HepG2 (cell line): ENCODE data around the gene CNTN5. TPM values are rescaled to one million over a fixed set of nuclear protein-coding genes. Genes with fewer than 3 reads are reported as not detected.

Source experiments
- ATAC-seq: fragments of 200-7000 bp; cut with Tn5 transposase; 3 replicates; pipeline ENCODE4 v1.9.1; 2020; ENCODE audit warnings: mild to moderate bottlenecking, moderate library complexity
- BruUV-seq: library from RNA; stranded (reverse); fragments of 400-500 nt; replicated peaks from 2 replicates; lab custom pipeline; 2021; lab: Mats Ljungman, UMichigan
- CTCF ChIA-PET: fragments of 300-600 bp; formaldehyde crosslinking; extraction: SDS; loops from one replicate; lab custom pipeline; 2021; ENCODE audit warnings: low total read pairs, inconsistent platforms, low intra/inter-chr PET ratio; lab: Yijun Ruan, JAX
- POLR2A ChIA-PET: fragments of 350-600 bp; sonication (Branson Sonifier 250); formaldehyde crosslinking; loops from one replicate; lab custom pipeline; 2020; ENCODE audit warnings: antibody characterized with exemption, inconsistent platforms; lab: Yijun Ruan, JAX
- DNase-seq: peaks from one replicate; pipeline ENCODE4 v3.0.0-alpha.2; 2015; ENCODE audit warnings: low spot score
- FAIRE-seq: peaks from 3 replicates; lab custom pipeline; 2011; peaks lifted over from hg19 to GRCh38; lab: Jason Lieb, UNC
- H2AFZ ChIP-seq: one replicate; pipeline ENCODE4 v1.6.1; 2011; ENCODE audit warnings: low read length, inconsistent platforms
- H3K27ac ChIP-seq: fragments of 300-600 bp; 3 replicates; pipeline ENCODE4 v1.8.0; 2011; ENCODE audit warnings: mixed run types, mild to moderate bottlenecking, mixed read lengths, low read length, inconsistent platforms; ENCODE audit not compliant: insufficient read depth; ENCODE audit errors: extremely low read length
- H3K27me3 ChIP-seq, 2 experiments: fragments of 200-600 bp in 1 of 2; 2 replicates in 1 of 2; 3 replicates in 1 of 2; pipeline versions ENCODE4 v1.6.0 to v1.8.0; 2011; ENCODE audit warnings: low read length in 2 of 2, mild to moderate bottlenecking in 2 of 2, moderate library complexity in 2 of 2, inconsistent platforms in 1 of 2; ENCODE audit not compliant: insufficient read depth in 2 of 2, control insufficient read depth in 1 of 2
- H3K36me3 ChIP-seq, 2 experiments: fragments of 200-600 bp in 1 of 2; replicated peaks in 1 of 2; 2 replicates in 1 of 2; 3 replicates in 1 of 2; pipeline versions ENCODE4 v1.5.1 to v1.8.0; 2011; ENCODE audit warnings: low read length in 2 of 2, inconsistent platforms in 1 of 2; ENCODE audit not compliant: insufficient read depth in 2 of 2, control insufficient read depth in 1 of 2
- H3K4me1 ChIP-seq: 2 replicates; pipeline ENCODE4 v1.5.1; 2012; ENCODE audit warnings: low read length, inconsistent platforms; ENCODE audit not compliant: insufficient read depth
- H3K4me2 ChIP-seq: 2 replicates; pipeline ENCODE4 v1.6.0; 2011; ENCODE audit warnings: low read depth, low read length, inconsistent platforms
- H3K4me3 ChIP-seq, 3 experiments: fragments of 200-600 bp in 1 of 3; sonication (generic), shearing (Covaris generic) in 1 of 3; replicated peaks in 1 of 3; 2 replicates each; pipeline ENCODE4 v1.5.1; 2011 to 2016; ENCODE audit warnings: low read length in 3 of 3, inconsistent platforms in 2 of 3, low read depth in 2 of 3, mild to moderate bottlenecking in 2 of 3, control low read depth in 1 of 3, mixed read lengths in 1 of 3; ENCODE audit not compliant: insufficient read depth in 1 of 3
- H3K79me2 ChIP-seq: one replicate; pipeline ENCODE4 v1.6.1; 2011; ENCODE audit warnings: low read length, inconsistent platforms; ENCODE audit not compliant: insufficient read depth
- H3K9ac ChIP-seq: 2 replicates; pipeline ENCODE4 v1.6.0; 2011; ENCODE audit warnings: mild to moderate bottlenecking, low read depth, low read length, inconsistent platforms; ENCODE audit not compliant: insufficient read depth
- H3K9me3 ChIP-seq: 2 replicates; pipeline ENCODE4 v1.5.1; 2012; ENCODE audit warnings: mild to moderate bottlenecking, low read length
- H4K20me1 ChIP-seq: 2 replicates; pipeline ENCODE4 v1.6.0; 2011; ENCODE audit warnings: inconsistent platforms, mild to moderate bottlenecking, low read length, moderate library complexity; ENCODE audit not compliant: insufficient read depth
- KAT2B ChIP-seq: fragments of 150-350 bp; IDR thresholded peaks from 2 replicates; pipeline ENCODE4 v1.6.1; 2014; ENCODE audit warnings: low read depth, low read length, borderline replicate concordance
- KDM5B ChIP-seq: sonication (generic); formaldehyde crosslinking; IDR thresholded peaks from 2 replicates; pipeline ENCODE4 v1.4.0; 2020; ENCODE audit warnings: missing genetic modification reagents, mild to moderate bottlenecking, borderline replicate concordance
- MTF1 ChIP-seq: sonication (generic); formaldehyde crosslinking; IDR thresholded peaks from 2 replicates; pipeline ENCODE4 v1.5.0; 2020; ENCODE audit warnings: missing genetic modification reagents
- MYC ChIP-seq: sonication (generic); formaldehyde crosslinking; IDR thresholded peaks from 2 replicates; pipeline ENCODE4 v1.9.0; 2021; ENCODE audit warnings: missing genetic modification reagents, borderline replicate concordance
- PAF1 ChIP-seq: IDR thresholded peaks from 2 replicates; pipeline ENCODE4 v1.6.1; 2016; ENCODE audit warnings: missing genetic modification reagents, missing compliant biosample characterization
- RFX5 ChIP-seq: IDR thresholded peaks from 2 replicates; pipeline ENCODE4 v1.6.1; 2011; ENCODE audit warnings: low read depth, low read length, improper control_type of control experiment
- RNF2 ChIP-seq: fragments of 450-650 bp; conservative IDR thresholded peaks from 2 replicates; pipeline ENCODE4 v1.6.1; 2016; ENCODE audit warnings: low read depth
- TAF1 ChIP-seq: sonication (generic); formaldehyde crosslinking; IDR thresholded peaks from 2 replicates; pipeline ENCODE4 v1.4.0; 2020; ENCODE audit warnings: missing genetic modification reagents
- TARDBP ChIP-seq: sonication (generic); formaldehyde crosslinking; IDR thresholded peaks from 2 replicates; pipeline ENCODE4 v1.8.0; 2022; ENCODE audit warnings: mild to moderate bottlenecking, missing genetic modification reagents
- TRAFD1 ChIP-seq: sonication (generic); formaldehyde crosslinking; IDR thresholded peaks from 2 replicates; pipeline ENCODE4 v1.5.1; 2020; ENCODE audit warnings: missing genetic modification reagents, mild to moderate bottlenecking, borderline replicate concordance
- ZBTB1 ChIP-seq: sonication (generic); formaldehyde crosslinking; IDR thresholded peaks from 2 replicates; pipeline ENCODE4 v1.4.0; 2020; ENCODE audit warnings: missing genetic modification reagents, borderline replicate concordance
- ZKSCAN1 ChIP-seq: fragments of 150-350 bp; IDR thresholded peaks from 2 replicates; pipeline ENCODE4 v1.6.1; 2014; ENCODE audit warnings: low read length
- ZNF180 ChIP-seq: sonication (generic); formaldehyde crosslinking; IDR thresholded peaks from 2 replicates; pipeline ENCODE4 v1.4.0; 2020; ENCODE audit warnings: low read depth, missing genetic modification reagents, borderline replicate concordance
- ZNF367 ChIP-seq: sonication (generic); formaldehyde crosslinking; IDR thresholded peaks from 2 replicates; pipeline ENCODE4 v1.4.0; 2020; ENCODE audit warnings: missing genetic modification reagents, borderline replicate concordance
- ZNF83 ChIP-seq: sonication (generic); formaldehyde crosslinking; IDR thresholded peaks from 2 replicates; pipeline ENCODE4 v1.4.0; 2020; ENCODE audit warnings: missing genetic modification reagents, mild to moderate bottlenecking, borderline replicate concordance
- WGBS: methylation state at CpG from one replicate; pipeline ENCODE4 v1.1.6; 2017; ENCODE audit warnings: low lambda C conversion rate; 5-methylcytosine and 5-hydroxymethylcytosine counted together
- in situ Hi-C: cut with HindIII; loops from 2 replicates; pipeline ENCODE4 v1.10.0; 2017; ENCODE audit warnings: low pct_unique_long_range_greater_than_20kb; ENCODE audit not compliant: extremely low pct_ligation_motif_present
- intact Hi-C: fragments of 100-400 bp; cut with micrococcal nuclease; formaldehyde crosslinking; loops from one replicate; pipeline ENCODE4 v1.10.0; 2022; ENCODE audit not compliant: unreplicated experiment
- polyA plus RNA-seq, 8 experiments: library from polyadenylated mRNA; depleted of rRNA in 3 of 8; stranded (reverse) in 7 of 8; unstranded in 1 of 8; fragments of >200 nt; fragmentation: Illumina TruSeq in 4 of 8; extraction: Trizol in 4 of 8; gene quantifications; 2 replicates each; pipeline versions ENCODE4 v1.2.1 to v1.2.3, GENCODE V29; 2011 to 2016; ENCODE audit warnings: low read depth in 4 of 8, missing spikeins in 1 of 8, mixed read lengths in 1 of 8; ENCODE audit not compliant: insufficient read depth in 1 of 8
- total RNA-seq, 5 experiments: library from RNA; depleted of rRNA; stranded (reverse); fragments of >200 nt; fragmentation: Illumina TruSeq; extraction: Trizol; gene quantifications; 2 replicates each; pipeline ENCODE4 v1.2.3, GENCODE V29; 2016; ENCODE audit warnings: low read depth in 1 of 5
- TF ChIP-seq, protein P1 (sequence below): sonication (generic); formaldehyde crosslinking; IDR thresholded peaks from 2 replicates; pipeline ENCODE4 v1.8.0; 2022; ENCODE audit warnings: mild to moderate bottlenecking, missing genetic modification reagents, moderate library complexity
- TF ChIP-seq, protein P2 (sequence below): sonication (generic); formaldehyde crosslinking; IDR thresholded peaks from 2 replicates; pipeline ENCODE4 v1.5.0; 2020; ENCODE audit warnings: mild to moderate bottlenecking, missing genetic modification reagents
- TF ChIP-seq, protein P3 (sequence below): sonication (generic); formaldehyde crosslinking; IDR thresholded peaks from 2 replicates; pipeline ENCODE4 v1.4.0; 2020; ENCODE audit warnings: missing genetic modification reagents

Gene CNTN5
- total and polyA plus RNA-seq, 2 of the 13 experiments (the other 11 are each of a cell fraction or from before 2014, with no cell fraction given) = not detected

GRCh38 chr11:100269516-100269915 lies 1248.8 kb downstream of the CNTN5 start (continued):
- no peak for TF ChIP-seq TRAFD1 (CRISPR knock-in tag)
- TF ChIP-seq ZBTB1 (CRISPR knock-in tag) = no peak
- no peak for TF ChIP-seq ZNF180 (CRISPR knock-in tag)
- TF ChIP-seq, protein P1, sequence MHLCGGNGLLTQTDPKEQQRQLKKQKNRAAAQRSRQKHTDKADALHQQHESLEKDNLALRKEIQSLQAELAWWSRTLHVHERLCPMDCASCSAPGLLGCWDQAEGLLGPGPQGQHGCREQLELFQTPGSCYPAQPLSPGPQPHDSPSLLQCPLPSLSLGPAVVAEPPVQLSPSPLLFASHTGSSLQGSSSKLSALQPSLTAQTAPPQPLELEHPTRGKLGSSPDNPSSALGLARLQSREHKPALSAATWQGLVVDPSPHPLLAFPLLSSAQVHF (CRISPR knock-in tag) = no peak
- TF ChIP-seq ZKSCAN1 = no peak
- TF ChIP-seq ZNF367 (CRISPR knock-in tag) = no peak
- TF ChIP-seq RNF2 = no peak
- TF ChIP-seq RFX5 = no peak
- TF ChIP-seq MYC (CRISPR knock-in tag) = no peak

DNA sequence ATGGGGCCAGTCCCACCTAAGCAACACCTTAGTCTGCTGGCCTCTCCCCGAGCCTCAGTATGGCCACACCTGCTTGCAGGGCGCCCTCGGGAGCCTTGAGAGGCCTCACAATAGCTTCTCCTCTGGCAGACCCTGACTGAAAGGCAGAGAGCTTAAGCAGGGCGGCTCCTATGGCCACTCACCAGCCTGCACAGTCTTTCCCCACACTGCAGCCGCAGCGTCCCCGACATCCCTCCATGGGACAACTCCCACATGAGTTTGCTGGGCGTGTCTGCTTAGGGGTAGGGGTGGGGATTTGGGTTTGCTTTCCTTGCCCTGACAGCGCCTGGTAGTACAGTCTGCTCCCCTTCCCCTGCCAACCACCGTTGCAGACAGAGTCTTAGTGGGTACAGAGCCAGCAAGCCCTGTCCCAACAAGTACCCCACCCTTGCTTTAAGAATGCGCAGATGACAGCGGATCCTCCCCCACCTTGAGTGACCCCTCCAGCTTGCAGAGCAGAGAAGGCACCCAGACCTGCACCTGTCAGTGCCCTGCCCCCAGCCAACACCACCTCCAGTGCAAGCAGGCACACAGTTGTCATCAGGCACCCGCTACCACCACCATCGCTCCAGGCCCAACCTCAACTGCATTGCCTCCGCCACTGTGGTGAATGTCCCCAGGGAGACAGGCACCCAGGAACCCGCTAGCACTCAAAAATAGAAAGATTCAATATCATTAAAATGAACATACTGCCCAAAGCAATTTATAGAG lies 1252.5 kb downstream of the CNTN5 start:
- ChIA-PET CTCF (no interaction called here), POLR2A (no interaction called here)
- DNase-seq (no peak), FAIRE-seq (no peak), ATAC-seq (no peak)
- Histone ChIP-seq H3K27me3 (no peaks in the 10 kb centered on the region), H3K36me3 (no peaks in the 10 kb centered on the region), H3K4me2 (no peak overlapping the region), H3K4me3 (no peak overlapping the region), H2AFZ (no peak overlapping the region), H3K27ac (no peak overlapping the region), H3K4me1 (no peaks in the 10 kb centered on the region), H3K9me3 (no peaks in the 10 kb centered on the region; the same call in 1 of the 2 replicates), H3K9ac (no peak overlapping the region), H4K20me1 (no peaks in the 10 kb centered on the region), H3K79me2 (no peaks in the 10 kb centered on the region)
- in situ Hi-C loops = no loop called here
- intact Hi-C loops = no loop called here
- WGBS = 34% methylated on average over 11 of the region's 16 CpGs
- no TSS peak for BruUV-seq
- TF ChIP-seq TAF1 (CRISPR knock-in tag) = no peak
- TF ChIP-seq, protein P2, sequence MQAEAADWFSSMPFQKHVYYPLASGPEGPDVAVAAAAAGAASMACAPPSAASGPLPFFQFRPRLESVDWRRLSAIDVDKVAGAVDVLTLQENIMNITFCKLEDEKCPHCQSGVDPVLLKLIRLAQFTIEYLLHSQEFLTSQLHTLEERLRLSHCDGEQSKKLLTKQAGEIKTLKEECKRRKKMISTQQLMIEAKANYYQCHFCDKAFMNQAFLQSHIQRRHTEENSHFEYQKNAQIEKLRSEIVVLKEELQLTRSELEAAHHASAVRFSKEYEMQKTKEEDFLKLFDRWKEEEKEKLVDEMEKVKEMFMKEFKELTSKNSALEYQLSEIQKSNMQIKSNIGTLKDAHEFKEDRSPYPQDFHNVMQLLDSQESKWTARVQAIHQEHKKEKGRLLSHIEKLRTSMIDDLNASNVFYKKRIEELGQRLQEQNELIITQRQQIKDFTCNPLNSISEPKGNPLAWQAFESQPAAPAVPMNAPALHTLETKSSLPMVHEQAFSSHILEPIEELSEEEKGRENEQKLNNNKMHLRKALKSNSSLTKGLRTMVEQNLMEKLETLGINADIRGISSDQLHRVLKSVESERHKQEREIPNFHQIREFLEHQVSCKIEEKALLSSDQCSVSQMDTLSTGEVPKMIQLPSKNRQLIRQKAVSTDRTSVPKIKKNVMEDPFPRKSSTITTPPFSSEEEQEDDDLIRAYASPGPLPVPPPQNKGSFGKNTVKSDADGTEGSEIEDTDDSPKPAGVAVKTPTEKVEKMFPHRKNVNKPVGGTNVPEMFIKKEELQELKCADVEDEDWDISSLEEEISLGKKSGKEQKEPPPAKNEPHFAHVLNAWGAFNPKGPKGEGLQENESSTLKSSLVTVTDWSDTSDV = no peak
- TF ChIP-seq TARDBP = no peak
- TF ChIP-seq MTF1 = no peak
- TF ChIP-seq ZNF83 (CRISPR knock-in tag) = no peak
- TF ChIP-seq KAT2B = no peak
- TF ChIP-seq KDM5B (CRISPR knock-in tag) = no peak
- no peak for TF ChIP-seq PAF1 (CRISPR knock-in tag)
- TF ChIP-seq, protein P3, sequence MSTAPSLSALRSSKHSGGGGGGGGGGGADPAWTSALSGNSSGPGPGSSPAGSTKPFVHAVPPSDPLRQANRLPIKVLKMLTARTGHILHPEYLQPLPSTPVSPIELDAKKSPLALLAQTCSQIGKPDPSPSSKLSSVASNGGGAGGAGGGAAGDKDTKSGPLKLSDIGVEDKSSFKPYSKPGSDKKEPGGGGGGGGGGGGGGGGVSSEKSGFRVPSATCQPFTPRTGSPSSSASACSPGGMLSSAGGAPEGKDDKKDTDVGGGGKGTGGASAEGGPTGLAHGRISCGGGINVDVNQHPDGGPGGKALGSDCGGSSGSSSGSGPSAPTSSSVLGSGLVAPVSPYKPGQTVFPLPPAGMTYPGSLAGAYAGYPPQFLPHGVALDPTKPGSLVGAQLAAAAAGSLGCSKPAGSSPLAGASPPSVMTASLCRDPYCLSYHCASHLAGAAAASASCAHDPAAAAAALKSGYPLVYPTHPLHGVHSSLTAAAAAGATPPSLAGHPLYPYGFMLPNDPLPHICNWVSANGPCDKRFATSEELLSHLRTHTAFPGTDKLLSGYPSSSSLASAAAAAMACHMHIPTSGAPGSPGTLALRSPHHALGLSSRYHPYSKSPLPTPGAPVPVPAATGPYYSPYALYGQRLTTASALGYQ = no peak
